GM19438 (cell line): Measurements from ENCODE around the gene NFKB2.

ENCODE experiments used
- ATAC-seq: cut with Tn5 transposase; IDR thresholded peaks from one replicate; pipeline ENCODE4 v1.9.1; 2021; ENCODE audit warnings: low read depth; ENCODE audit not compliant: unreplicated experiment

Gene NFKB2

GRCh38 chr10:102420714-102421506 lies 25.4 kb downstream of the NFKB2 start, which contains the start of gene FBXL15:
FBXL15 (plus strand) TSS chr10:102420836; CDS start chr10:102421130, 294 bp downstream.
- peak; percentile 69 for ATAC-seq

DNA sequence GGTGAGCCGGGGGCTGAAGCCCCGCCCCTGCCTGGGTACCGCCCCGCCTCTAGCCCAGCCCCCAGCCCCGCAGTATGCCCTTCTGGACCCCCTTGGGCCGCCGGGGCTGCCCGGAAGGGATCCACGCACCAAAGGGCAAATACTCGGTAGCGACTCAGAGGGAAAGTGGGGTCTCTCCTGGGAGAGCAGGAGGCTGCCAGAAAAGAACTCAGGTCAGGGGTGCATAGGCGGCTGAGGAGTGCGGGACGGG lies 25.9 kb downstream of the NFKB2 start:
- ATAC-seq = no peak

- no peak for ATAC-seq
Observed at GRCh38 chr10:102421757-102422512, 26.4 kb downstream of the NFKB2 start.

DNA sequence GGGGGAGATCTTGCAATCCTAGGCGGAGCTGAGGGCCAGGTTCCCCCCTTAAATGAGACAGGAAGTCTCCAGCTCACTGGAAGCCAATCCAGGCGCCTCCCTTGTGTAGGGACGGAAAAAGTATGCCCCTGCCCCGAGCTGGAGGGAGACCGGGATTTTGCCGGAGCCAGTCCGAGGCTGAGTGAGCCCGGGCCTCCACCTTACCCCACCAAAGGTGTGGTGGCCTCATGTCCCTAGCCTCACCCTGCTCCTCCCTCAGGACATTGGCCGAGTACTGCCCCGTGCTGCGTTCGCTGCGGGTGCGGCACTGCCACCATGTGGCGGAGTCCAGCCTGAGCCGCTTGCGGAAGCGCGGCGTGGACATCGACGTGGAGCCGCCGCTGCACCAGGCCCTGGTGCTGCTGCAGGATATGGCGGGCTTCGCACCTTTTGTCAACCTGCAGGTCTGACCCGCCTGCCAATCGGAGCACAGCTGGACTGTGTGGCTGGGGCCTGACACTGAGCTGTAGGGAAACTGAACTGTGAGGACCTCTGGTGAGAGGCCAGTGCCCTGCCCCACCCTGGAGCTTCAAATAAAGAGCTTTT lies 27.1 kb downstream of the NFKB2 start:
- ATAC-seq = no peak

DNA sequence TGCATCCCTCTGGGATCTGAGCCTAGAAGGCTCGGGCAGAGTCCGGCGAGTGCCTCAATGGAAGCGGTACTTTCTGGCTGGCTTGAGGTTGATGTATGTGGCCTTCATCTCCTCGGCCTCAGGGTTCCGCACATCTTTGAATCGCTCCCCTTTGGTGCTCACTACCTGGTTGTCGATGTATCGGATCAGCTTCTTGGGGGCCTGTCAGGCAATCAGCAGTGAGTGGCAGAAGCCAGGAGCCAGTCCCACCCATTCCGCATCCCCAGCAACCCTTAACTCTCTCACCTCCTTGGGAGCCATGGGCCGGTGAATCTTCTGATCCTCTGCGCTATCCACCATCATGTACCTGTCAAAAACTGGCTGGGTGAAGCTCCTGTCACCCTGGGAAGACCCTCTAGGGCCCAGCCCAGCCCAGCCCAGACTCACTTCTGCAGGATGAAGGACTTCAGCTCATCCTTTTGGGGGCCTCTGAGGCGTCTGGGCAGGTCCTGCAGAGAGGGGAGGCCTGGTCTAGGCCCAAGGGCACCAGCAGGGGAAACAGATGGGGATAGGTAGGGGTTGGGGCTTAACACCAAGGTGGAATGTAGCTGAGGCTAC lies 28.0 kb downstream of the NFKB2 start:
- ATAC-seq = no peak

DNA sequence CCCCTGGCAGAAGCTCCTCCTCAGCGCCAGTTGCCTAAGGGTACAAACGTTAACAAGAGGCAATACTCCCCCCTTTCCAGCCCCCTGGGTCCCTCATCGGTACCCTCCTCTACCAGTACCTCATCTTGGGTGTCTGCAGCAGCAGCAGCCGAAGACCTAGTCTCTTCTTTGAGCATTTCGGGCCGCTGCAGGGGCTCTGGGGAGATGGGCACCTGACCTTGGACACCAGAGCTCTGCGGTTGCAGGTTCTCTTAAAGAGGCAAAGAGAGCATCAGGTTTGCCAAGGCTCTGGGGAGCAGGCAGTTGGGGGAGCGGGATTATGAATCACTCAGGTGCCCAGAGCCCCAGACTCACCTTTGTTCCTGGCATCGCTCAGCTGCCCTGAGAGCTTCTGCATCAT lies 28.6 kb downstream of the NFKB2 start:
- ATAC-seq = no peak

- ATAC-seq = no peak
Observed at GRCh38 chr10:102424916-102425315, 29.4 kb downstream of the NFKB2 start.

- no peak for ATAC-seq
Observed at GRCh38 chr10:102425444-102425843, 29.9 kb downstream of the NFKB2 start.

DNA sequence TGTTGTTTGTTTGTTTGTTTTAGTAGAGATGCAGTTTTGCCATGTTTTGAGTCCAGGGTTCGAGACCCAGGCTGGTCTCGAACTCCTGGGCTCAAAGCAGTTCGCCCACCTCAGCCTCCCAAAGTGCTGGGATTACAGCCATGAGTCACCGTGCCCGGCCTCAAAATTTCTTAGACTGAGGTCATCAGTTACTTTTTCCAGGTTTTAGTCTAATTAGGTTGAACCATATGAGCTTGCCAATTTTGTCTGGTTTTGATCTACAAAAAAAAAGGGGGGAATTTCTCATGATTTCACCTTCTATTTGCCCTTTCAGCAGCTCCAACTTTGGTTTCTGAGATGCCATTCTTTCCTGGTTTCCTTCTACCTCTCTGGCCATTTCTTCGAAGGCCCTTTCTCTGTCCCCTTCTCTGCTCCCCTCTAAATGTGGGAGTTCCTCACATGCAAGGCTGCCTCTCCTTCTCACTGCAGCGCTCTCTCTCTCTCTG lies 31.3 kb downstream of the NFKB2 start:
- no peak for ATAC-seq

DNA sequence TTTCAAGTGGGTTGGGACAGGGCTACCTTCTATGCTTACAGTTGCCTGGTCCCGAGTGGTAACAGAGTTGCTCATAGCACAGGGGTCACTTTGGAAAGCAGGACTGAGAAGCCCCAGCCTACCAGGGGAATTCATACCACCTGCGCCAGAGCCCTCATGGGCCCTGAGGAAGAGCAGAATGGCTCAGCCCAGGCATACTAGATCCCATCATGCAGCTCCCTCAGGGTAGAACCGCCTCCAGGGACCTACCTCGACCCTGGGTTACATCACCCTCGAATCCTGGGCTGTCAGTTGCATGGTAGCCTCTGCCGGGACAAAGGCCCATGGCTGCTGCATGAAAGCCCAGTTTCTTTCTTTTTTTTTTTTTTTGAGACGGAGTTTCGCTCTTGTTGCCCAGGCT lies 34.0 kb downstream of the NFKB2 start:
- ATAC-seq = no peak

- no peak for ATAC-seq
Observed at GRCh38 chr10:102431452-102432124, 36.1 kb downstream of the NFKB2 start.

DNA sequence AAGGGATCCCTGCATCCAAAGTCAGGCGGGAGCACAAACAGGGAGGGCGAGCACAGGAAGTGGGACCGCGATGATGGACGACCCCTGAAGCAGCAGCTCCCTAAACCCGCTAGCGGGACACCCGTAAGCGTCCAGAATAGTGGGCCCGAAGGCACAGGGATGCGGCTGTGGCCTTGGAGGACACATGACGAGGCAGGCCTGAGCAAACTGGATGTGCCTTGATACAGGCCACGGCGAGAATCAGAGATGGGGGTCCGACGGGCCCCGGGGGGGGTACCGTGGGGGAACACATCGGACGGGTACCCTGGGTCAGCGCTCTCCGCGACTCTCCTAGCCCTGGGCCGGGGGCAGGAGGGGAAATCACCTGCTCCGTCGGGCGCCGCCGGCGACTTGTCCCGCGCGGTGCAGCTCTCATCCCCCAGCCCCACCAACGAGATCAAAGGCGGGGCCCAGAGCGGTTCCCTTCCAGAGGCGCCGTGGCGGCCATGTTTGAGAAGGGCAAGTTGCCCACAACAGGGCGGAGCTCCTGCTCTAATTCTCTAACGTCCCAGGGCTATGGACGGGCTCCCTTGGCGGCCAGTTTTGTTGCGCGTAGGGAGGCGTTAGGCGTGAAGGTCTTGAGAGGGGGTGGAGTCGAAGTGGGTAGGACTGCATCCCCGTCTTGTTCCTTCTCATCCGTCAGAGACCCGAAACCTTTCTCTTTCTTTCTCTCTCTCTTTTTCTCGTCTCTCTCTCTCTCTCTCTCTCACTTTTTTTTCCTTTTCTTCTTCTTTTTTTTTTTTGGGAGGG lies 36.9 kb downstream of the NFKB2 start, which contains the start of gene CUEDC2:
Gene CUEDC2 (minus strand): TSS at position 413 of the 789 bp plus-strand sequence. CDS start 7,386 bp downstream, outside the sequence.
- ATAC-seq = peak; percentile 92

DNA sequence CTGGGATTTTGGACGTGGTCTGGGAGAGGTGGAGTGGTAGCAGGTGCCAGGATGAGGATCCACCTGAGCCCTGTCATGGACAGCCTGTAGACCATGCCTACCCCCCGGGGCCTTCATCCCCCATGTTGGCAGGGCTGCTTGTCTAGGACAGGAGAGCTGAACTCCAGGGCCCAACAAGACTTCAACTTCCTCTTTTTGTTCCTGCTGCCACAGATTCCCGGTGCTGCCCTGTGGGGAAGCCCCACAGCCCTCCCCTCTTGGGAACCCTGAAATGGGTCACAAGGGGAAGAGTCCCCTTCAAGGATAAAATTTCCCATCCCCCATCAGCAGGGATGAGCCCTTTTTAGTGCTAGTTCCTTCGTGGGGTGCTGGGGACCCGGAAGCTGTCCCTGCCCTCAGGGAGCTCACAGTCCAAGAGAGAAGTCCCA lies 38.1 kb downstream of the NFKB2 start:
- ATAC-seq = no peak

GRCh38 chr10:102434394-102435132 lies 39.1 kb downstream of the NFKB2 start:
- no peak for ATAC-seq

GRCh38 chr10:102435133-102435497 lies 39.6 kb downstream of the NFKB2 start:
- no peak for ATAC-seq

- no peak for ATAC-seq
Observed at GRCh38 chr10:102435529-102436233, 40.2 kb downstream of the NFKB2 start.

- ATAC-seq = no peak
Observed at GRCh38 chr10:102436312-102436711, 40.8 kb downstream of the NFKB2 start.

DNA sequence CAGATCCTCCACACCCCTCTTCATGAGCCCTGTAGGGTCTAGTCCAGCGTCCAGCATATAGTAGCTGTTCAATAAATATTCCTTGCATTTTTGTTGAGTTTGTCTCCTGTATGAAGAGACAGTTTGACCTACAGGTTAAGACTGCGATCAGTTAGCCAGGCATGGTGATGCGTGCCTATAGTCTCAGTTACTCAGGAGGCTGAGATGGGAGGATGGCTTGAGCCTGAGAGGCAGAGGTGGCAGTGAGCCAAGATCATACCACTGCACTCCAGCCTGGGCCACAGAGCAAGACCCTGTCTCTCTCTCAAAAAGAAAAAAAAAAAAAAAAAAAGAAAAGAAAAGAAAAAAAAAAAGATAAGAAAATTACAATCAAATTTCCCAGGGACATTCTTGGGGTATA lies 42.0 kb downstream of the NFKB2 start:
- ATAC-seq = no peak
